Activated T-cell treated with anti-CD3 and anti-CD28 coated beads, Interleukin-2, amount 50 U/mL, for 4 hours (primary cell): Measurements from ENCODE around the gene PRAMEF26. TPM values are rescaled to one million over a fixed set of nuclear protein-coding genes. Genes with fewer than 3 reads are reported as not detected.
"Not testable (repeated sequence)": the region's sequence is repeated elsewhere in the genome, so short reads cannot be mapped to it uniquely, and the experiment has no call there.

Experiments
- ATAC-seq, 2 donors: fragments of 200-7000 bp; cut with Tn5 transposase; one replicate each; pipeline ENCODE4 v1.10.0; 2021
- DNase-seq: peaks from one replicate; pipeline ENCODE4 v3.0.0-alpha.2; 2020
- H3K27me3 Mint-ChIP-seq: one replicate; pipeline ENCODE4 v1.8.0; 2021; ENCODE audit warnings: low read depth, mixed read lengths
- H3K36me3 Mint-ChIP-seq: one replicate; pipeline ENCODE4 v1.8.0; 2022; ENCODE audit warnings: mixed read lengths; ENCODE audit not compliant: insufficient read depth
- H3K4me1 Mint-ChIP-seq: one replicate; pipeline ENCODE4 v1.8.0; 2021; ENCODE audit warnings: low read depth, mixed read lengths
- H3K4me3 Mint-ChIP-seq: one replicate; pipeline ENCODE4 v1.8.0; 2021; ENCODE audit warnings: mild to moderate bottlenecking, moderate library complexity, mixed read lengths
- H3K9me3 Mint-ChIP-seq: one replicate; pipeline ENCODE4 v1.8.0; 2021; ENCODE audit warnings: mixed read lengths
- total RNA-seq, 3 donors: library from RNA; stranded (reverse); gene quantifications; one replicate each; pipeline ENCODE4 v1.2.1, GENCODE V29; 2021

PRAMEF26 gene
- total RNA-seq = not detected

DNA sequence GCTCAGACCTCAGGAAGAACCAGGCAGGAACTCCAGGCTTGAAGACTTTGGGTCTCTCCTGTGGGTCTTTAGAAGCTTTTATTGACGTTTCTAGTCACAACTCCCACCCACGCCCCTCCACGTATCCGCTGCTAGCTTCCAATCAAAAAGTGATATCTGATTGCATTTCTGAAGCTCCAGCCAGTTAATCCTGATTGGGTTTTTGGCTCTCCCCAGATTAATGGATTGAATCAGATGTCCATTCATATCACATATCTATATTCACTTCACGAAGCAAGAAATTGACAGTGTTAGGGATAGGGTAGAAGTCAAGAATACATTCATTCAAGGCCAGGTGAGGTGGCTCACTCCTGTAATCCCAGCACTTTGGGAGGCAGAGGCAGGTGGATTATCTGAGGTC lies at the start of gene PRAMEF26:
Gene PRAMEF26, minus strand, starts transcription at position 101 of the 400 bp plus-strand sequence. CDS start 2,914 bp downstream, outside the sequence.
- H3K4me3 Mint-ChIP-seq, ATAC-seq, DNase-seq, H3K36me3 Mint-ChIP-seq, H3K9me3 Mint-ChIP-seq, H3K4me1 Mint-ChIP-seq, H3K27me3 Mint-ChIP-seq: not testable (repeated sequence)

DNA sequence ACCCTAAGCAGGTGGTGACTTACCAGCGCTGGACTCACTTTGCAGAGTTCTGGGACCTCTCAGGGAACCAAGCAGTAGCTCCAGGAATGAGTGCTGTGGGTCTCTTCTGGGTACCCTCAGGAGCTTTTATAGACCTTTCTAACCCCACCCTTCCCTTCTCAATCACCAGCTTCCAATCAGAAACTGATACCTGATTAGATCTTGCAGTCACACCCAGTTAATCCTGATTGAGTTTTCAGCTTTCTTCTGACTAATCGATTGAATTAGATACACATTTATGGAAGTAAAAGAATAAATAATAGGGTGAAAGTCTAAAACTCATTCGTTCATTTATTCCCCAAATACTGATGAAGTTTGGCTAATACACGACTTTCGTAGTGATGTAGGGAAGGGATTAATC lies 45.5 kb upstream of the PRAMEF26 start, which contains the start of gene PRAMEF13:
Gene PRAMEF13, minus strand, starts transcription at position 101 of the 400 bp plus-strand sequence. CDS start 1,820 bp downstream, outside the sequence.
- ATAC-seq, H3K4me1 Mint-ChIP-seq, H3K4me3 Mint-ChIP-seq, DNase-seq, H3K36me3 Mint-ChIP-seq, H3K27me3 Mint-ChIP-seq, H3K9me3 Mint-ChIP-seq: not testable (repeated sequence)

GRCh38 chr1:13171548-13171947 lies 15.7 kb upstream of the PRAMEF26 start, which contains the start of gene PRAMEF9:
Gene PRAMEF9, plus strand, starts transcription at chr1:13171848. Its CDS starts 3,433 bp downstream, at chr1:13175281.
- not testable (repeated sequence) for H3K9me3 Mint-ChIP-seq, H3K4me1 Mint-ChIP-seq, ATAC-seq, H3K4me3 Mint-ChIP-seq, H3K36me3 Mint-ChIP-seq, H3K27me3 Mint-ChIP-seq, DNase-seq

GRCh38 chr1:13165531-13165930 lies 9.7 kb upstream of the PRAMEF26 start, which contains the start of gene HNRNPCL4:
Gene HNRNPCL4, minus strand, starts transcription at chr1:13165631. Its CDS starts 164 bp downstream, at chr1:13165467.
- not testable (repeated sequence) for H3K9me3 Mint-ChIP-seq, H3K36me3 Mint-ChIP-seq, H3K27me3 Mint-ChIP-seq, ATAC-seq, H3K4me3 Mint-ChIP-seq, H3K4me1 Mint-ChIP-seq, DNase-seq

GRCh38 chr1:13116754-13117153 lies 39.1 kb downstream of the PRAMEF26 start, which contains the start of gene HNRNPCL2:
Gene HNRNPCL2, minus strand, starts transcription at chr1:13116854. Its CDS starts 454 bp downstream, at chr1:13116400.
- H3K4me3 Mint-ChIP-seq, H3K9me3 Mint-ChIP-seq, ATAC-seq, H3K36me3 Mint-ChIP-seq, H3K4me1 Mint-ChIP-seq, H3K27me3 Mint-ChIP-seq, DNase-seq: not testable (repeated sequence)

Other genes with a start within 250 kb of the PRAMEF26 start
- not detected for gene PRAMEF7, start 239.4 kb downstream of the PRAMEF26 start, total RNA-seq
- gene PRAMEF6, start 208.4 kb downstream of the PRAMEF26 start, total RNA-seq = not detected
- not detected for gene PRAMEF27, start 99.4 kb downstream of the PRAMEF26 start, total RNA-seq
- gene HNRNPCL3, start 95.2 kb downstream of the PRAMEF26 start, total RNA-seq = not detected
- gene PRAMEF25, start 85.2 kb downstream of the PRAMEF26 start, total RNA-seq = not detected
- not detected for gene HNRNPCL2, start 39.2 kb downstream of the PRAMEF26 start, total RNA-seq
- not detected for gene HNRNPCL4, start 9.6 kb upstream of the PRAMEF26 start, total RNA-seq
- gene PRAMEF9, start 15.8 kb upstream of the PRAMEF26 start, total RNA-seq = not detected
- not detected for gene PRAMEF13, start 45.4 kb upstream of the PRAMEF26 start, total RNA-seq
- gene PRAMEF18, start 70.1 kb upstream of the PRAMEF26 start, total RNA-seq = not detected
- gene PRAMEF5, start 98.2 kb upstream of the PRAMEF26 start, total RNA-seq = not detected
- gene PRAMEF8, start 129.1 kb upstream of the PRAMEF26 start, total RNA-seq = not detected
- not detected for gene PRAMEF33, start 147.5 kb upstream of the PRAMEF26 start, total RNA-seq
- gene PRAMEF15, start 159.6 kb upstream of the PRAMEF26 start, total RNA-seq = not detected
- gene PRAMEF14, start 191.1 kb upstream of the PRAMEF26 start, total RNA-seq = not detected
- gene PRAMEF19, start 215.9 kb upstream of the PRAMEF26 start, total RNA-seq = not detected
- not detected for gene PRAMEF17, start 233.6 kb upstream of the PRAMEF26 start, total RNA-seq